NCI-H1105 (cell line): Measurements from ENCODE around the gene SUV39H2.
"Not testable (repeated sequence)": the region's sequence is repeated elsewhere in the genome, so short reads cannot be mapped to it uniquely, and the experiment has no call there.

Experiments
- DNase-seq: peaks from one replicate; lab custom pipeline; 2025; lab: John Stamatoyannopoulos, UW

The SUV39H2 gene, protein sequence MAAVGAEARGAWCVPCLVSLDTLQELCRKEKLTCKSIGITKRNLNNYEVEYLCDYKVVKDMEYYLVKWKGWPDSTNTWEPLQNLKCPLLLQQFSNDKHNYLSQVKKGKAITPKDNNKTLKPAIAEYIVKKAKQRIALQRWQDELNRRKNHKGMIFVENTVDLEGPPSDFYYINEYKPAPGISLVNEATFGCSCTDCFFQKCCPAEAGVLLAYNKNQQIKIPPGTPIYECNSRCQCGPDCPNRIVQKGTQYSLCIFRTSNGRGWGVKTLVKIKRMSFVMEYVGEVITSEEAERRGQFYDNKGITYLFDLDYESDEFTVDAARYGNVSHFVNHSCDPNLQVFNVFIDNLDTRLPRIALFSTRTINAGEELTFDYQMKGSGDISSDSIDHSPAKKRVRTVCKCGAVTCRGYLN

DNA sequence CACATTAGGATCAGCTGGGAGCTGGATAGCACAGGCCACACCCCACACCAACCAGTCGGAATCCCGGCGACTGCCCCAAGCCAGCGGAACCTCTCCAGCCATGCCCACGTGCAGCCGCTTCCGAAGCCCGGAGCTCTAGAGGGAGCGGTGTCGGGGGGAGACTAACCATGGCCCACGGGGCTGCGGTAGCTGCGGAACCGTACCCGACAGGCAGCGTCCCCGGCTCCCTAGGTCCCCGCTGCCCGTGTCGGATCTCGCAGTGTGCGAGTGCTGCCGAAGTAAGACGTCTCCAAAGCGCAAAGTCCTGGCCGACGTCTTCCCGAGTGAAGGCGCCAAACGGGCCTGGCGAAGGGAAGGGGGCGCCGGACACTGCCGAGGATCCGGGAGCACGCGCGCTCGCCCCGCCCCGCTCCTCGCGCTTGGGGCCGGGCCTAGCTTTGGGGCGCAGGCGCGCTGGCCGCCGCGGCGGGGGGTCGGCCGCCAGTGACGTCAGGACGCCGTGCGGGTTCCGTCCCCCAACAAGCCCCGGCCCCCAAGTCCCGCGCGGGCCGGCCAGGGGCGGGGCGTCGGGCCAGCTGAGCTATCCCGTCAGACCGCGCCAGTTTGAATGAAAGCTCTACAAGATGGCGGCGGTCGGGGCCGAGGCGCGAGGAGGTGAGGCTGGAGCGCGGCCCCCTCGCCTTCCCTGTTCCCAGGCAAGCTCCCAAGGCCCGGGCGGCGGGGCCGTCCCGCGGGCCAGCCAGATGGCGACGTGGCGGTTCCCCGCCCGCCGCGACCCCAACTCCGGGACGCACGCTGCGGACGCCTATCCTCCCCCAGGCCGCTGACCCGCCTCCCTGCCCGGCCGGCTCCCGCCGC, at the start of gene SUV39H2:
Gene SUV39H2, plus strand, starts transcription at position 601 of the 858 bp plus-strand sequence. Its CDS starts 23 bp downstream, at position 624.
- DNase-seq, result peak; percentile 82

DNA sequence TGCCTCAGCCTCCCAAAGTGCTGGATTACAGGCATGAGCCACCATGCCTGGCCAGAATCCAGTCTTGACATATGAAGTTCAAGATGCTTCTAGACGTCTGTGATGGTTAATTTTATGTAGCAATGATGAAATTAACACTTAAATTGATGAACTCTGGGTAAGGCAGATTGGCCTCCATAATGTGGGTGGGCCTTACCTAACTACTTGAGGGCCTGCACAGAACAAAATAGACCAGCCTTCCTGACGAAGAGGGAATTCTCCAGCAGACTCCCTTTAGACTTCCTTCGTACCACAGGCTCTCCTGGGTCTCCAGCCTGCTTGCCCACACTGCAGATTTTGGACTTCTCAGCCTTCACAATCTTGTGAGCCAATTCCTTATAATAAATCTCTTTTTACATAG, 45.6 kb upstream of the SUV39H2 start:
- DNase-seq, result no peak

DNA sequence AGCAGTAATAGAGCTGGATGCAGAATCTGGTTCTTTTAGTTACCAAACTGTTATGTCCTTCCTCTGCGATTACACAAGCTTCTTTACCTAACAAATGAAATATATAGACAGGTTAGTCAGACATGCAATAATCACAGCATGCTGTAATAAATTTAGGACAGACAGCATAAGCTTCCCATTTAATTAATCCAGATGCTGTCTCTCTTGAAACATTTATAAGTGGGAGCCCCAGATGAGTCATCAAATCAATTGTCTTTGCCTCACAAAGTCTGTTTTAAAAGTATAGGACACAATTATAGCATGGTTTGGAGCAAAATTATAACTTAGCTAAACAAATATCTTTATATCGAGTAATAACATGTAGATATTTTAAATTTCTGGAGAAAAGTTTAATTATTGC, 42.5 kb upstream of the SUV39H2 start:
- no peak for DNase-seq

GRCh38 chr10:14837003-14837756, 41.5 kb upstream of the SUV39H2 start:
- no peak for DNase-seq

DNA sequence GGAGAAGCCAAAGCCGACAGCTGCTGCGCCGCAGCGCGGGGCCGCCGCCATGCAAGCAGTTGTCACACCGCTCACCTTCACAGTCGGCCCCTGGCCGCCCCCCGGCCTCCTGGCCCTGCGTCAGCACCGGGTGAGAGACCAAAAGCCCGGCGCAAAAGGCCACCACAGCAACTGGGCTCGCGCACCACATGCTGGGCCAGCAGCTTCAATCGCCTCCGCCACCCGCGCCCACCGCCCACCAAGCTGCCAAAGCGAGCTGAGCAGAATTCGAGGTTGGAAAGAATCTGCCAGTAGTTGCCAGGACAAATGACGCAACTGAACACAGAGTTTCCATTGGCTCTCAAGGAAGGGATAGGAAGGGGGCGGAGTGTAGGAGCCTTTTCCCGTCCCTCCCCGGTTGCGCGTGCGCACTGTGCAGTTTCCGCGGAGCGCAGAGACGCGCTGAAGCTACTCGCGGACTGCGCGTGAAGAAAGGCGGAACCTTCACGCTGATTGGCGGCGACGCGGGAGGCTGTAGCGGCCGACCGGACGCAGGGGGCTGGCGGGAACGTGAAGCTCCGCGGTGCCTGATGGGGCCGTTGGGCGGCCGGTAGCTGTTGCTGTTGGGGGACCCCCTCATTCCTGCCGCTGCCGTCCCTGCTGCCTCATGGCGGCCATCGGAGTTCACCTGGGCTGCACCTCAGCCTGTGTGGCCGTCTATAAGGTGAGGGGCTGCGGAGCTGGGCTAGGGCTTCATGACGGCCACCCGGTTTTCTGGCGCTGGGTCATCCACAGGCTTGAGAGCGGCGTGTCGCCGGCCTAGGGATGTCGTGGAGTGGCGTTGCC, 40.7 kb upstream of the SUV39H2 start, which contains the start of the genes CDNF, HSPA14 and MSANTD7:
Gene CDNF, minus strand, starts transcription at position 281 of the 825 bp plus-strand sequence. Its CDS starts 91 bp downstream, at position 190.
Gene HSPA14, plus strand, starts transcription at position 550 of the 825 bp plus-strand sequence. Its CDS starts 97 bp downstream, at position 647.
Gene MSANTD7, plus strand, starts transcription at position 550 of the 825 bp plus-strand sequence. CDS start 3,979 bp downstream, outside the sequence.
- DNase-seq, result peak; percentile 91

DNA sequence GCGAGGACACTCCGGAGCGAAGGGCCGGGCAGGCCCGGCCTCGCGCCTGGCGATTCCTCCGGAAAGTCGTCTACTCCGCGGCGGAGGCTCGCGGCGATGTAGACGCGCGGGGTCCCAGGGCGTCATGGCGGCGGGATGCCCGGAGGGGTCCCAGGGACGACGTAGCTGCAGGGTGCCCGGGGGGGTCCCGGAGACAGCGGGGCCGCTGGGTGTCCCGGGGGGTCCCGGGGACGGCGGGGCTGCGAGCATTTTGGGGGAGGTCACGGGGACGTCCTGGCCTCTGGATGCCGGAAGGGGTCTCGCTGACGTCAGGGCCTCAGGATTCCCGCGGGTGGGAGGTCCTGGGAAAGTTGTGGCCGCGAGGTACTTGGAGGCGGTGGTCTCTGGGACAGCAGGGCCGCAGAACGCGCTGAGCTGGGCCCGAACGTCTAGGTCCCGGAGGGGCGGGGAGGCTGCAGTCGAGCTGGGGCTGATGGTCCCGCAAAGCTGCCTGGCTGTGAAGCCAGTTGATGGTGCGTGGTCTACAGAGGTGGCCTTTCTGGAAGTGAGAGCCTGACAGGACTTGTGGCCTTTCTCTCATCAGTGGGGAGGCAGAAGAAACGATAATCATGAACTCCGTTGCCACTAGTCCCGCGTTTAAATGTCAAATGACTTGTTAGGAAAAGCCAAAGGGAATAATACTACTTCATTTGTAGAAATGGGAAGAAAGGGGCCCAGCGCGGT, 39.9 kb upstream of the SUV39H2 start:
- no peak for DNase-seq

DNA sequence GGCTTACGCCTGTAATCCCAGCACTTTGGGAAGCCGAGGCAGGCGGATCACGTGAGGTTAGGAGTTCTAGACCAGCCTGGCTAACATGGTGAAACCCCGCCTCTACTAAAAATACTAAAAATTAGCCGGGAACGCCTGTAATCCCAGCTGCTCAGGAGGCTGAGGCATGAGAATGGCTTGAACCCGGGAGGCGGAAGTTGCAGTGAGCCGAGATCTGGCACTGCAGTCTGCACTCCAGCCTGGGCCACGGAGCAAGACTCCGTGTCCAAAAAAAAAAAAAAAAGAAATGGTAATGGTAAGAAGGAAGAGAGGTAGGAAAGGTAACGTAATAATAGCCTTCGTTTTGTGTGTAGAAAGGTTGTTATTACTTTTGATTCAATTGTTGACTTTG, 39.4 kb upstream of the SUV39H2 start:
- no peak for DNase-seq

DNA sequence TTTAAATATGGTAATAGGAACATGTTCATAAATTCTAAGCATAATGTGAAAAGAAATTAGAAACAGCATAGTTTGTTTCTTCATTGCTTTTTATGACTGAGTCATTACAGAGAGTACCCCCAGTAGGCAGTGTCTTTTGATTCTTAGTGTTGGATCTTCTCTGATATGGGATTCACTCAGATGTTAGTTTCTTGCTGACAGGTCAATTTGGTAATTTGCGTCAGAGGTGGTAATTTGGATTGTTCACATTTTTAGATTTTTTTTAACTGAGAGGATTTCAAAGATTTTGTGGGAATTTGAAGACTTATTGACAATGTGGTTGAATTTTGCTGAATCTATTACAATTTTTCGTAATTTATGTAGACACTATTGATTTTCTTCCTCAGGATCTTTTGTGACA, 38.5 kb upstream of the SUV39H2 start:
- no peak for DNase-seq

- DNase-seq, result no peak
Measured at GRCh38 chr10:14843327-14843988, 35.2 kb upstream of the SUV39H2 start.

DNA sequence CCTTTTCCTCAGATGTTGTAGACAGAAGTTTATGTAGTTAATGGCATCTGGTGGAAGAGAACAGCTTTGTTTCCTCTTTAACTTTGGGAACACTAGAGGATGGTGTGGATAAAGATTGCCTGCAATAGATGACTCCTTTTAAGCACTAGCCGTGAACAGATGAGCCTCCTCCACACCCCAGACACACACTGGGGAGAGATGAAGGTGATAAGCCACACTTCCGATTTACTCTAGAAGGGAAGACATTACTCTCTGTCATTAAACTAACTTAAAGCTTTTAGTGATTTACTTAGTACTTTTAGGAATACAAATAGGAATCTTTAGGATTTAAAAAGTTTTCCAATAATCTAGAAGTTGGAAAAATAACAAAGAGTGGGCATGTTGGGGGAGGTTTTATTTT, 33.7 kb upstream of the SUV39H2 start:
- DNase-seq, result no peak

DNA sequence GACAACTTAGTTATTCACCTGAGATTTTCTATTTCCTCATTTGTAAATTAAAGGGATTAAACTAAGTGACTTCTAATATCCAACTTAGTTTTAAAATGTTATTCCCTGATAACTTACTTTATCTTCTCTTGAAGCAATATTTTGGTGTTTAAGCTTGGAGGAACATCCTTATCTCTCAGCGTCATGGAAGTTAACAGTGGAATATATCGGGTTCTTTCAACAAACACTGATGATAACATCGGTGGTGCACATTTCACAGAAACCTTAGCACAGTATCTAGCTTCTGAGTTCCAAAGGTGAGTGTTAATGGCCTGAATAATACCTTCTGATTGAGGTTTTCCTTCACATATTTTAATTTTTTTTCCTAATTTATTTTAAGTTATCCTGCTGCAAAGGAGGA, 26.4 kb upstream of the SUV39H2 start:
- DNase-seq, result no peak

DNA sequence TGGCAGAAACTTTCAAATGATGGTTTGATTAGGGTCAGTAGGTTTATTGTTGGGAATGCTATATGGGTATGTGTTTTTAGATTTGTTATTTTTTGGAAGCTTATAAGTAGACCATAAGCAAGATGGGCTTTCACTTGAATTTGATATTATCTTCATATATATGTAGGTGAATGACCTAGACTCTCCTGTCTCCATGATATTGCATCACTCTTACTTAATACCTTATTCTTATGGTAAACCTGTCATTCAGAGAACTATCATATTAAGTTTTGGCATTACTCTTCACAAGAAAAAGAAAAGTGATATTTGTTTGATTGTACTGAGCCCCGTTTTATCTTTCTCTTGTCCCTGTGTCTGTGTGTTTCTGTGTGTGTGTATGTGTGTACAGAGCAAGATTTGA, 23.2 kb upstream of the SUV39H2 start:
- no peak for DNase-seq

GRCh38 chr10:14858338-14858960, 20.2 kb upstream of the SUV39H2 start:
- DNase-seq, result no peak

DNA sequence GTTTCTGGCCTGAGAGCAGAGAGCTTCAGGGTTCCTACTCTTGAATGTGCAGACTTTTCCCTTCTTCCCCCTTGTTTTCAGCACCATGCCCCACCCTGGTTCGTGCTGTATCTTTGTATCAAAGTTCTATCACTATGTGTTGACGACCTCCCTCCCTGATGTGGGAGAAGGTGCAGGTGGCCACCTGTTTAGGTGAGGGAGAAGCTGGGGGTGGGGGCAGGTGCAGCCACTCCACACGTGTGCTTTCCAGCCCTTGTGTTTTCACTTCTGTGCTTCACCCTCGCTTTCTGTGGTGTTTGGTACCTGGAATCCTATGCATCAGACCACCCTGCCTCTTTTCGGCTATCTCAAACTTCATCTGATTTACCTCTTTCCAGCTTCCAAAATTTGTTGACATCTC, 19.6 kb upstream of the SUV39H2 start:
- no peak for DNase-seq

DNA sequence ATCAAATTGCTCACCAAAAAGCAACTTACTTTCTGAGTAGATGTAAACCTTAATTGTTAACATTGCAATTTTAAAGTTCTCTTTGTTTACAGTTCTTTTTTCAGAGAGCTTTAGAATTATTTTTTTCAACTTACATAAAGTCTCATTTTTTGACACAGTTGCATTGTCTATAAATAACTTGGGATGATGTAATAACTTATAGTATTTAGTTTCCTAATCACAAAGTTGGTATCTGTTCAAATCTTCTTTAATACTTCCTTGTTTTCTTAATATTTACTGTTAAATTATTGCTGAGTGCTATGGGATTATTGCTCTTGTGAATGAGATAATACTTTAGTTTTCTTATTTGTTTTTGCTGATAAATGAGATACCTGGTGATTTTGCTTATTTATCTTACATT, 18.9 kb upstream of the SUV39H2 start:
- DNase-seq, result no peak

- DNase-seq, result no peak
Measured at GRCh38 chr10:14860791-14861190, 17.9 kb upstream of the SUV39H2 start.

DNA sequence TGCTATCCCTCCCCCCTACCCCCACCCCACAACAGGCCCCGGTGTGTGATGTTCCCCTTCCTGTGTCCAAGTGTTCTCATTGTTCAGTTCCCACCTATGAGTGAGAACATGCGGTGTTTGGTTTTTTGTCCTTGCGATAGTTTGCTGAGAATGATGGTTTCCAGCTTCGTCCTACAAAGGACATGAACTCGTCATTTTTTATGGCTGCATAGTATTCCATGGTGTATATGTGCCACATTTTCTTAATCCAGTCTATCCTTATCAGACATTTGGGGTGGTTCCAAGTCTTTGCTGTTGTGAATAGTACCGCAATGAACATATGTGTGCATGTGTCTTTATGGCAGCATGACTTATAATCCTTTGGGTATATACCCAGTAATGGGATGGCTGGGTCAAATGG, 14.2 kb upstream of the SUV39H2 start:
- not testable (repeated sequence) for DNase-seq

DNA sequence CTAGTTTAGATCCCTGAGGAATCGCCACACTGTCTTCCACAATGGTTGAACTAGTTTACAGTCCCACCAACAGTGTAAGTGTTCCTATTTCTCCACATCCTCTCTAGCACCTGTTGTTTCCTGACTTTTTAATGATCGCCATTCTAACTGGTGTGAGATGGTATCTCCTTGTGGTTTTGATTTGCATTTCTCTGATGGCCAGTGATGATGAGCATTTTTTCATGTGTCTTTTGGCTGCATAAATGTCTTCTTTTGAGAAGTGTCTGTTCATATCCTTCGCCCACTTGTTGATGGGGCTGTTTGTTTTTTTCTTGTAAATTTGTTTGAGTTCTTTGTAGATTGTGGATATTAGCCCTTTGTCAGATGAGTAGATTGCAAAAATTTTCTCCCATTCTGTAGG, 13.8 kb upstream of the SUV39H2 start:
- not testable (repeated sequence) for DNase-seq

DNA sequence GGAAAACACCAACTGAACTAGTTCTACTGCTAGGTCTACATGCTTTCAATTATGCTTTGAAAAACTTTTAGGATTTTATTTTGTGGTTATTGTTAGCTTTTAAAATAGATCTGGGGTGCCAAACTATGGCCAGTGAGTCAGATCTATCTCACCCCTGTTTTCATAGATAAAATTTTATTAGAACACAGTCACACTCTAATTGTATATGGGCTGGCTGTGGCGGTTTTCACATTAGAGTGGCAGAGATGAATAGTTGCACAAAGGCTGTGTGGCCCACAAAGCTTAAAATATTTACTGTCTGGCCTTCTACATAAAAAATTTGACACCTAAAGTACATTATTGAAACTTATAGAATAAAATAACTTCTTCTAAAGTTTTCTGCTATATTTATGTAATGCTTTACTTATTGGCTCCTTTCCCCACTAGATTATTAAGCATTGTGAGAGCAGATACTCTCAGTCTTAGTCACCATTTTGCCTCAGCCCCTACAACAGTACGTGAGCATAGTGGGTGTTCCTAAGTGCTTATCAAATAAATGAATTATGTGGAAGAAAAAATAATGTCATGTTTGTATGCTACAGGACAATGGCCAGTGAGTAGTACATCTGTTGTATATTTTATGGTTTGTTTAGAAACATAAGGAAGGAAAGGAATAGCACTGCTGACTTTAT, 5.4 kb upstream of the SUV39H2 start:
- DNase-seq, result no peak
